Measurements from ENCODE around the gene CXCL17. TPM values are rescaled to one million over a fixed set of nuclear protein-coding genes. Genes with fewer than 3 reads are reported as not detected.
"Not testable (repeated sequence)": the region's sequence is repeated elsewhere in the genome, so short reads cannot be mapped to it uniquely, and the experiment has no call there.

The CXCL17 gene
- total and polyA plus RNA-seq, 2 donors (not counting 1 experiment from before 2014, with no cell fraction given) = not detected

DNA sequence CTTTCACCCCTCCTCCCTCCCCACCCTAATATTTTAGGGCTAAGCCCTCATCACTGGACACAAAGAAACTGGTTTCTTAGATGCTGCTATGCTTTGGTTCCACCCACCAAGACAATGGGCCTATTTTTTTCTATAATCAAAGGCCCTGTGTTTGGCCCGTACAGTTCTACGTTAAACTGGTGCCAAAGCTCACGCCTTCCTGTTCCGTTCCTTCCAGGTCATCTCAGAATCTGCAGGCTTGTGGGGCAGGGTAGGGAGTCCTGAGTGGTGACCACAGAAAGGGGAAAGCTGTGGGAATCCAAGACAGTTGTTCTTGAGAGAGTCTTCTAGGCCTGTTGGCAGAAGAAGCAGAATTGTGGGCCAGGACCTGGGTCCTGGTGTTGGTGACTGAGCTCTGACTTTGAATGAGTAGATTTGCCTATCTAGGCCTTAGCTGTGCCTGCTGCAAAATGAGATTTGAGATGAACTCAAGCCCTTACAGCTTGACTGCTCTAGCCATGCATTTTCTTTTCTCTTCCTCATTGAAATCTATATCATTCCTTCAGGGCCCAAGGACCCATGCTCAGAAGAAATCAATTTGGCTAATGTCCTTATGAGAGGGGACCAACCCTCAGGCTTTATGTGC is 19.1 kb upstream of the CXCL17 start:
- Histone ChIP-seq H3K27ac (ENCODE audit: low read length in 2 of 2) (no peak overlapping the region), H3K4me1 (ENCODE audit: control insufficient read depth in 2 of 2, insufficient read depth in 2 of 2, low read length in 2 of 2) (peaks cover 38 to 43% of the 10 kb centered on the region in 2 donors), H3K4me2 (replicated peaks; ENCODE audit: low read depth, low read length, poor library complexity, severe bottlenecking) (no peak overlapping the region), H3K4me3 (ENCODE audit: control extremely low read depth in 1 of 5, extremely low read depth in 1 of 5, insufficient read depth in 1 of 5, low read depth in 2 of 5, low read length in 4 of 5) (no peak overlapping the region), H2AFZ (ENCODE audit: insufficient read depth, low read depth, low read length, poor library complexity, severe bottlenecking) (peak overlapping the region; percentile 18), H3K27me3 (replicated peaks in 1 of 4; ENCODE audit: control extremely low read depth in 1 of 4, control insufficient read depth in 3 of 4, insufficient read depth in 4 of 4, low read length in 3 of 4) (no peaks in the 10 kb centered on the region), H4K20me1 (ENCODE audit: control insufficient read depth, insufficient read depth, low read length, poor library complexity, severe bottlenecking) (no peaks in the 10 kb centered on the region), H3K36me3 (replicated peaks in 1 of 2; ENCODE audit: control extremely low read depth in 1 of 2, control insufficient read depth in 1 of 2, extremely low read depth in 1 of 2, insufficient read depth in 2 of 2, low read length in 1 of 2) (no peaks in the 10 kb centered on the region), H3K9me3 (ENCODE audit: control extremely low read depth in 1 of 3, control insufficient read depth in 2 of 3, insufficient read depth in 1 of 3, low read length in 2 of 3) (no peaks in the 10 kb centered on the region), H3K9ac (ENCODE audit: low read length) (no peak overlapping the region), H3K79me2 (ENCODE audit: control insufficient read depth, insufficient read depth, low read length) (no peaks in the 10 kb centered on the region)
- Mint-ChIP-seq H3K27me3 (no peaks in the 10 kb centered on the region), H3K9me3 (ENCODE audit: insufficient read depth) (no peaks in the 10 kb centered on the region), H3K27ac (peak overlapping the region; percentile 42), H3K4me3 (no peak overlapping the region), H3K4me1 (peaks cover 45% of the 10 kb centered on the region)
- POLR2A ChIA-PET = no interaction called here
- CTCF ChIA-PET = interaction anchor here (0.9 to 11.9 kb wide), 4 partner anchors 9 to 65 kb away, joined by 3 to 169 read pairs (median 14); partner anchors contain the start of gene CEACAM1
- TF ChIP-seq, protein P1, sequence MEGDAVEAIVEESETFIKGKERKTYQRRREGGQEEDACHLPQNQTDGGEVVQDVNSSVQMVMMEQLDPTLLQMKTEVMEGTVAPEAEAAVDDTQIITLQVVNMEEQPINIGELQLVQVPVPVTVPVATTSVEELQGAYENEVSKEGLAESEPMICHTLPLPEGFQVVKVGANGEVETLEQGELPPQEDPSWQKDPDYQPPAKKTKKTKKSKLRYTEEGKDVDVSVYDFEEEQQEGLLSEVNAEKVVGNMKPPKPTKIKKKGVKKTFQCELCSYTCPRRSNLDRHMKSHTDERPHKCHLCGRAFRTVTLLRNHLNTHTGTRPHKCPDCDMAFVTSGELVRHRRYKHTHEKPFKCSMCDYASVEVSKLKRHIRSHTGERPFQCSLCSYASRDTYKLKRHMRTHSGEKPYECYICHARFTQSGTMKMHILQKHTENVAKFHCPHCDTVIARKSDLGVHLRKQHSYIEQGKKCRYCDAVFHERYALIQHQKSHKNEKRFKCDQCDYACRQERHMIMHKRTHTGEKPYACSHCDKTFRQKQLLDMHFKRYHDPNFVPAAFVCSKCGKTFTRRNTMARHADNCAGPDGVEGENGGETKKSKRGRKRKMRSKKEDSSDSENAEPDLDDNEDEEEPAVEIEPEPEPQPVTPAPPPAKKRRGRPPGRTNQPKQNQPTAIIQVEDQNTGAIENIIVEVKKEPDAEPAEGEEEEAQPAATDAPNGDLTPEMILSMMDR (IDR thresholded peaks at IDR 0.05) = no peak
- no peak for TF ChIP-seq EZH2 (IDR thresholded peaks at IDR 0.05; ENCODE audit: borderline replicate concordance, insufficient read depth, low read depth, low read length, poor library complexity, severe bottlenecking)
- WGBS (ENCODE audit: insufficient coverage) = 100% methylated on average over 4 of the region's 4 CpGs
- intact Hi-C loops (cut with micrococcal nuclease) = no loop called here
- DNase-seq = no peak
- no peak for ATAC-seq (ENCODE audit: low read depth)

- H3K9me3 ChIP-seq (ENCODE audit: control extremely low read depth in 1 of 3, control insufficient read depth in 2 of 3, insufficient read depth in 1 of 3, low read length in 2 of 3); intact Hi-C loops (cut with micrococcal nuclease); DNase-seq; H2AFZ ChIP-seq (ENCODE audit: insufficient read depth, low read depth, low read length, poor library complexity, severe bottlenecking); H3K27ac ChIP-seq (ENCODE audit: low read length in 2 of 2); H3K79me2 ChIP-seq (ENCODE audit: control insufficient read depth, insufficient read depth, low read length); H3K27me3 Mint-ChIP-seq; ATAC-seq (ENCODE audit: low read depth); H3K36me3 ChIP-seq (replicated peaks in 1 of 2; ENCODE audit: control extremely low read depth in 1 of 2, control insufficient read depth in 1 of 2, extremely low read depth in 1 of 2, insufficient read depth in 2 of 2, low read length in 1 of 2); H3K27ac Mint-ChIP-seq; POLR2A ChIA-PET; H3K9ac ChIP-seq (ENCODE audit: low read length); H3K4me2 ChIP-seq (replicated peaks; ENCODE audit: low read depth, low read length, poor library complexity, severe bottlenecking); H3K27me3 ChIP-seq (replicated peaks in 1 of 4; ENCODE audit: control extremely low read depth in 1 of 4, control insufficient read depth in 3 of 4, insufficient read depth in 4 of 4, low read length in 3 of 4); H4K20me1 ChIP-seq (ENCODE audit: control insufficient read depth, insufficient read depth, low read length, poor library complexity, severe bottlenecking); H3K4me3 Mint-ChIP-seq; H3K4me3 ChIP-seq (ENCODE audit: control extremely low read depth in 1 of 5, extremely low read depth in 1 of 5, insufficient read depth in 1 of 5, low read depth in 2 of 5, low read length in 4 of 5); H3K9me3 Mint-ChIP-seq (ENCODE audit: insufficient read depth): not testable (repeated sequence)
- 100% methylated on average over 1 of the region's 8 CpGs for WGBS (ENCODE audit: insufficient coverage)
- H3K4me1 Mint-ChIP-seq = peaks cover 40% of the 10 kb centered on the region
- CTCF ChIA-PET = interaction anchor here (0.9 to 11.9 kb wide), 4 partner anchors 9 to 66 kb away, joined by 3 to 169 read pairs (median 14); partner anchors contain the start of gene CEACAM1
- H3K4me1 ChIP-seq (ENCODE audit: control insufficient read depth in 2 of 2, insufficient read depth in 2 of 2, low read length in 2 of 2) = peaks cover 32 to 37% of the 10 kb centered on the region in 2 donors
Observed at GRCh38 chr19:42461231-42461630, 18.5 kb upstream of the CXCL17 start.
